Neuron (in vitro differentiated cells): Measurements from ENCODE around the gene SNX2.
A peak's percentile ranks its signal among the peaks of the same experiment; 100 is the strongest.
"Not testable (repeated sequence)": the region's sequence is repeated elsewhere in the genome, so short reads cannot be mapped to it uniquely, and the experiment has no call there.

Source experiments
- H2AFZ ChIP-seq: one replicate; pipeline ENCODE4 v1.6.1; 2013; ENCODE audit warnings: low read depth, mild to moderate bottlenecking, inconsistent platforms, low read length, moderate library complexity
- H3K27me3 ChIP-seq: one replicate; pipeline ENCODE4 v1.6.1; 2013; ENCODE audit warnings: low read length; ENCODE audit not compliant: insufficient read depth
- H3K36me3 ChIP-seq: one replicate; pipeline ENCODE4 v1.6.1; 2013; ENCODE audit warnings: low read length; ENCODE audit not compliant: insufficient read depth
- H3K4me1 ChIP-seq: one replicate; pipeline ENCODE4 v1.6.1; 2013; ENCODE audit warnings: low read length; ENCODE audit not compliant: insufficient read depth
- H3K4me3 ChIP-seq: 2 replicates; pipeline ENCODE4 v1.5.1; 2013; ENCODE audit warnings: mild to moderate bottlenecking, low read length, moderate library complexity
- H3K9me3 ChIP-seq: one replicate; pipeline ENCODE4 v1.6.1; 2013; ENCODE audit warnings: low read length

Gene SNX2

GRCh38 chr5:122756264-122756911 is 18.5 kb upstream of the SNX2 start:
- Histone ChIP-seq H3K9me3 (no peaks in the 10 kb centered on the region), H2AFZ (no peak overlapping the region), H3K36me3 (no peaks in the 10 kb centered on the region), H3K4me1 (no peaks in the 10 kb centered on the region), H3K4me3 (no peak overlapping the region), H3K27me3 (no peaks in the 10 kb centered on the region)

- Histone ChIP-seq H3K27me3 (no peaks in the 10 kb centered on the region), H3K9me3 (no peaks in the 10 kb centered on the region), H3K4me1 (no peaks in the 10 kb centered on the region), H2AFZ (no peak overlapping the region), H3K36me3 (no peaks in the 10 kb centered on the region), H3K4me3 (no peak overlapping the region)
Measured at GRCh38 chr5:122757285-122757684, 17.6 kb upstream of the SNX2 start.

GRCh38 chr5:122759241-122760070 is 15.4 kb upstream of the SNX2 start:
- Histone ChIP-seq H3K27me3 (no peaks in the 10 kb centered on the region), H3K36me3 (no peaks in the 10 kb centered on the region), H2AFZ (no peak overlapping the region), H3K4me3 (no peak overlapping the region), H3K9me3 (no peaks in the 10 kb centered on the region), H3K4me1 (no peaks in the 10 kb centered on the region)

DNA sequence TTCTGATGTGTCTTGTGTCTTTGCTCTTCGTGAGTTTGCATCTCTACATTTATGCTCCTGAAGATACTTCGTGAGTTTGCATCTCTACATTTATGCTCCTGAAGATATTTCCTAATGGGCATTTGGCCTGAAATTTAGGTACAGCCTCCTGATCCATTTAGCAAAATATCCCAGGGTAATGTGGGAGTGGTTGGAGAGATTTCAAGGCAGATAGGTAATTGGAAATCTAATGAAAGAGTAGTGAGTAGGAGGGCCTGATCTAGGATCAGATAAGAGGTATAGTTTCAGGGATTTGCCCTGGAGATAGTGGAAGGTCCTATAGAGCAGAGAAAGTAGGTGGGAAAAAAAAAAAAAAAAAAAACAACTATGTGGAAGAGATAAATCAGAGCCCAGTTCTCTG is 14.6 kb upstream of the SNX2 start:
- Histone ChIP-seq H3K4me1 (no peaks in the 10 kb centered on the region), H3K36me3 (no peaks in the 10 kb centered on the region), H3K27me3 (no peaks in the 10 kb centered on the region), H2AFZ (no peak overlapping the region), H3K4me3 (no peak overlapping the region), H3K9me3 (no peaks in the 10 kb centered on the region)

GRCh38 chr5:122761115-122761514 is 13.8 kb upstream of the SNX2 start:
- Histone ChIP-seq H3K4me1 (no peaks in the 10 kb centered on the region), H3K4me3 (no peak overlapping the region)

DNA sequence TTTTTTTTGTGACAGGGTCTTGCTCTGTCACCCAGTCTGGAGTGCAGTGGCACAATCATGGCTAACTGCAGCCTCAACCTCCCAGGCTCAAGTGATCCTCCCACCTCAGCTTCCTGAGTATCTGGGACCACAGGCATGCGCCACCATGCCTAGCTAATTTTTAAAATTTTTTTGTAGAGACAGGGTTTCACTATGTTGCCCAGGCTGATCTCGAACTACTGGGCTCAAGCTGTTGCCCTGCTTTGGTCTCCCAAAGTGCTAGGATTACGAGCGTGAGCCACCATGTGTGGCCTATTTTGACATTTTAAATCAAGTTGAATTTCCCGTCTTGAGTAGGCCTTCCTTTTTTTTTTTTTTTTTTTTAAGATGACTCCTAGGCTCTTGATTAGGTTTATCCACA is 13.0 kb upstream of the SNX2 start:
- H3K4me3 ChIP-seq, H3K27me3 ChIP-seq, H3K36me3 ChIP-seq, H3K4me1 ChIP-seq, H2AFZ ChIP-seq, H3K9me3 ChIP-seq: not testable (repeated sequence)

More at GRCh38 chr5:122761115-122761514, 13.8 kb upstream of the SNX2 start:
- no peaks in the 10 kb centered on the region for H3K9me3 ChIP-seq
- no peak overlapping the region for H2AFZ ChIP-seq
- no peaks in the 10 kb centered on the region for H3K27me3 ChIP-seq
- no peaks in the 10 kb centered on the region for H3K36me3 ChIP-seq

DNA sequence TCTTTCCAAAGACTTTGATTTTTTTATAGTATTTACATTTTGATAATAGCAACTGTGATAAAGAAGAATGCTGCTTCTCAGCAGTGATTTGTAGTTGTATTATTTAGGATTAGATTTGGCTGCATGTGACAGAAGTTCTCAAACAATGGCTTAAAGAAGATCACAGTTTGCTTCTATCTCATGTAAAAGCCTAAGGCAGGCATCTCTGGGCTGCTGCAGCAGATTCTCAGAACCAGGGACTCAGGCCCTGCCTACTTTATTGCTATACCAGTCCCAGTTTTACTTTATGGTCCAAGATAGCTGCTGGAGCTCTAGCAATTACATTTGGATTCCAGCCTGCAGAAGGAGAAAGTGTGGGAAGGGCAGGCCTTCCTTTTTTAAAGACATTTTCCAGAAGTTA is 8.8 kb upstream of the SNX2 start:
- Histone ChIP-seq H3K36me3 (no peaks in the 10 kb centered on the region), H3K4me3 (no peak overlapping the region), H3K9me3 (no peaks in the 10 kb centered on the region), H3K4me1 (no peaks in the 10 kb centered on the region), H3K27me3 (peaks cover 12% of the 10 kb centered on the region), H2AFZ (no peak overlapping the region)

DNA sequence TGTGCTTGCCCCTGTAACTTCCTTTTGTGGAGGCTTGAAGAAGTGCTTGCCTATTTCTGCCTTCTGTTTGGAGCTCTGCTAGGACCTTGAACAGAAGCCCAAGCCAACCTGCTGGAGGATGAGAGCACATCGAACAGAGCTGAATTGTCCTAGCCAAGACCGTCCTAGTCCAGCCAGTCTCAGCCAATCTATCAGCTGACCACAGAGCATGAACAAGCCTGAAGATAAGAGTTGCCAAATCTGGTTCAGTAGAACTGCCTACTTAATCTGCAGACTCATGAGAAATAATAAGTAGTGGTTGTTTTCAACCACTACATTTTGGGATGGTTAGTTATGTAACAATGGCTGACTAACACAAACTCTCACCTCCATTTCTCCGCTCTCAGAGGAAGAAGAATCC is 4.4 kb upstream of the SNX2 start:
- Histone ChIP-seq H3K36me3 (no peaks in the 10 kb centered on the region), H3K9me3 (no peaks in the 10 kb centered on the region), H3K4me1 (no peaks in the 10 kb centered on the region), H3K4me3 (no peak overlapping the region), H3K27me3 (peaks cover 12% of the 10 kb centered on the region), H2AFZ (no peak overlapping the region)

- no peak overlapping the region for H2AFZ ChIP-seq
- peaks cover 13% of the 10 kb centered on the region for H3K4me1 ChIP-seq
- no peak overlapping the region for H3K4me3 ChIP-seq
- H3K9me3 ChIP-seq = no peaks in the 10 kb centered on the region
- H3K36me3 ChIP-seq = no peaks in the 10 kb centered on the region
- peaks cover 12% of the 10 kb centered on the region for H3K27me3 ChIP-seq
Measured at GRCh38 chr5:122772446-122772845, 2.4 kb upstream of the SNX2 start.

DNA sequence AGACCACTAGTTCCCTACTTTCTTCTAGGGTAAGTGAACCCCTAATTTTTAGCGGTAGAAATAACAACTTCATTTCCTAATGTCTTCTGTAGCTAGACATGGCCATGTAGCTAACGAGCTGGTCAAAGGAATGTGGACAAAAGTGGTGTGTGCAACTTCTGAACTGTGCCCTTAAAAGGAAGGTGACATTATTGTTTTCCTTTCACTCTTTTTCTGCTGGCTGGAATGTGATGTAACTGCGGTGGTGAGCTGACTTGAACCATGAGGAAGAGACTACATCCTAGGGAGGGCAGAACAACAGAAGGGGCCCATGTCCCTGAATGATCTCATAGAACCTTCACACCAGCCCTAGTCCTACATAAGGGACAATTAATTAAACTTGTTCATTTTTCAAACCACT is 1.3 kb upstream of the SNX2 start:
- H3K4me1 ChIP-seq = peaks cover 13% of the 10 kb centered on the region

GRCh38 chr5:122774519-122774860 is 390 bp upstream of the SNX2 start:
- peaks cover 3% of the 10 kb centered on the region for H3K9me3 ChIP-seq
- H3K4me1 ChIP-seq = peaks cover 13% of the 10 kb centered on the region
- H2AFZ ChIP-seq = peak overlapping the region; percentile 44
- peaks cover 9% of the 10 kb centered on the region for H3K27me3 ChIP-seq
- peak overlapping the region; percentile 92 for H3K4me3 ChIP-seq
- H3K36me3 ChIP-seq = no peaks in the 10 kb centered on the region

More for the DNA sequence above, 1.3 kb upstream of the SNX2 start:
- Histone ChIP-seq H3K27me3 (peaks cover 9% of the 10 kb centered on the region), H3K9me3 (no peaks in the 10 kb centered on the region), H3K36me3 (no peaks in the 10 kb centered on the region), H3K4me3 (no peak overlapping the region), H2AFZ (no peak overlapping the region)

GRCh38 chr5:122775550-122776542 is 966 bp downstream of the SNX2 start:
- Histone ChIP-seq H3K9me3 (peaks cover 3% of the 10 kb centered on the region), H2AFZ (peak overlapping the region; percentile 50), H3K4me1 (peaks cover 13% of the 10 kb centered on the region), H3K4me3 (peak overlapping the region; percentile 92), H3K36me3 (no peaks in the 10 kb centered on the region), H3K27me3 (no peaks in the 10 kb centered on the region)

- Histone ChIP-seq H3K9me3 (peaks cover 3% of the 10 kb centered on the region), H3K4me3 (no peak overlapping the region), H3K27me3 (no peaks in the 10 kb centered on the region), H3K4me1 (peaks cover 13% of the 10 kb centered on the region), H3K36me3 (peaks cover 2% of the 10 kb centered on the region), H2AFZ (no peak overlapping the region)
Measured at GRCh38 chr5:122778157-122778556, 3.3 kb downstream of the SNX2 start.
